Nephron (organoid): ENCODE data around the gene RHBDD2.
"Not testable (repeated sequence)": the region's sequence is repeated elsewhere in the genome, so short reads cannot be mapped to it uniquely, and the experiment has no call there.

Experiments
- H3K27ac Mint-ChIP-seq, 3 experiments: 2 replicates each; pipeline ENCODE4 v1.8.0; 2020; ENCODE audit warnings: mixed read lengths in 3 of 3, mild to moderate bottlenecking in 2 of 3, moderate library complexity in 1 of 3
- H3K27me3 Mint-ChIP-seq: 2 replicates; pipeline ENCODE4 v1.8.0; 2021; ENCODE audit warnings: low read depth, mild to moderate bottlenecking, moderate library complexity, mixed read lengths
- H3K36me3 Mint-ChIP-seq: 2 replicates; pipeline ENCODE4 v1.8.0; 2020; ENCODE audit warnings: low read depth, mixed read lengths
- H3K4me1 Mint-ChIP-seq: 2 replicates; pipeline ENCODE4 v1.8.0; 2020; ENCODE audit warnings: mixed read lengths
- H3K4me3 Mint-ChIP-seq, 3 experiments: 2 replicates each; pipeline ENCODE4 v1.8.0; 2020; ENCODE audit warnings: mild to moderate bottlenecking in 3 of 3, mixed read lengths in 3 of 3, moderate library complexity in 2 of 3
- H3K9me3 Mint-ChIP-seq: 2 replicates; pipeline ENCODE4 v1.8.0; 2020; ENCODE audit warnings: mixed read lengths
- CTCF ChIP-seq, 3 experiments: fragments of 200-600 bp; sonication (generic); IDR thresholded peaks; one replicate each; pipeline ENCODE4 v1.5.0; 2021; ENCODE audit warnings: antibody characterized with exemption in 3 of 3; ENCODE audit not compliant: unreplicated experiment in 3 of 3

Gene RHBDD2

DNA sequence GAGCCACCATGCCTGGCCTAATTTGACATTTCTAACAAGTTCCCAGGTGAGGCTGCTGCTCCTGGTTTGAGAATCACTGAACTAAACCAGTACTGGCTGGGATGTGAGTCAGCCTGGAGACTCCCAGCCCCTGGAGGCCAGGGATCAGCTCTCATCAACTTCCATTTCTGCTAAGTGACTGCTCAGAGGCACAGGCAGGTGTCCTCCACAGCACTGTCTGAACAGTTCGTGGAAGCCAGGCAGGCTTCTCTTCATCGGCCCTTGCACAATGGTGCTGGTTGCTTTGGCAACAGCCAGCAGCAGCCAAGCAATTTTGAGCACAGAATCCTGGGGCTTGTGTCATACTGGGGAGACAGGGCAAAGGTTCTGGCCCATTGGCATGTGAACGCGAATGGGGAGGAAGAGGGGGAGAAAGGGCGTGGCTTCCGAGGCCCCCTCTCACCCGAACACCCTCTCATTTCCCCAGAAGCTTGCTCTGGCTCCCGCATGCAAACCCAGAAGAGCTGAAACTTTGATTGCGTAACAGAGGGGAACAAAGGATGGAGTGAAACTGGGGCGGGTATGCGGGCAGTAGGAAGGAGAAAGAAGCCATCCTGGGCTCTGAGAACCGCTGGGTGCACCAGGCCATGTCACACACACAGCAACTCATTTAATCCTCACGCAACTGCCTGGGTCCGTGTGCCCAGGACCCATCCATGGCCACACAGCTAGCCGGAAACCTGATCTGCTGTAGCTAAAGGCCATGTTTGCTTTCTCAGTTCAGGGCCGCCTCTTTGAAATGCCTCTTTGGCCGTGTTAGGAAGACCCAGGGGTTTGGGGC, 27.2 kb downstream of the RHBDD2 start:
- Mint-ChIP-seq H3K4me1 (peaks cover 7% of the 10 kb centered on the region), H3K27ac (peak overlapping the region; percentile 33 to 65 (median 63)), H3K4me3 (no peak overlapping the region), H3K27me3 (peaks cover 12% of the 10 kb centered on the region), H3K9me3 (no peaks in the 10 kb centered on the region), H3K36me3 (no peaks in the 10 kb centered on the region)
- no peak for TF ChIP-seq CTCF (IDR thresholded peaks at IDR 0.05; ENCODE audit: unreplicated experiment in 3 of 3)

DNA sequence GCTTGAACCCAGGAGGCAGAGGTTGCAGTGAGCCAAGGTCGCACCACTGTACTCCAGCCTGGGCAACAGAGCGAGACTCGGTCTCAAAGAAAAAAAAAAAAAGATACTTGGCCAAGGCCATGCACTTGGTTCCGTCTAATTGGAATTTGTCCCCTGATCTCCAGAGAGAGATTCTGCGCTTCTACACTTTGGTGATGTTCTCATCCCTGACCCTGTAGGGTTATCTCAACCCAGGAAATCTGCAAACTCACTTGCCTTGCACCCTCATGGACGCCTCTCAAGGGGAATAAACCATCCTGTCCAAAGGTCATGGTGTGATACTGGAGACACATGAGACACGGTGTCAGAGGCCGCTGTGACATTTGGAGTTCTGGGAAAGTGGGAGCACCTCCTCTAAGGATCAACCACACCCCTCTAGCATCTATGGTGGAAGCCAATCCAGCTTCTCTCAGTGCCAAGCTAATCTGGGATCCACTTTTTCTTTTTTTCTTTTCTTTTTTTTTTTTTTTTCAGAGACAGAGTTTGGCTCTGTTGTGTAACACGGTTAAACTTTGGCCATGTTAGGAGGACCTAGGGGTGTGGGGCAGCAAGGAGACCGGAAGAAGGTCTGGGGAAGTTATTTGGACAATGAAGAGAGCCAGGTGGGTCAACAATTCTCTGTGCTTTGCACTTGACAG, 28.3 kb downstream of the RHBDD2 start:
- Mint-ChIP-seq H3K27me3 (peaks cover 12% of the 10 kb centered on the region), H3K4me1 (peaks cover 7% of the 10 kb centered on the region), H3K4me3 (no peak overlapping the region), H3K9me3 (no peaks in the 10 kb centered on the region), H3K27ac (peak overlapping the region in 2 of 3 experiments; percentile 41 to 67), H3K36me3 (no peaks in the 10 kb centered on the region)
- no peak for TF ChIP-seq CTCF (IDR thresholded peaks at IDR 0.05; ENCODE audit: unreplicated experiment in 3 of 3)

DNA sequence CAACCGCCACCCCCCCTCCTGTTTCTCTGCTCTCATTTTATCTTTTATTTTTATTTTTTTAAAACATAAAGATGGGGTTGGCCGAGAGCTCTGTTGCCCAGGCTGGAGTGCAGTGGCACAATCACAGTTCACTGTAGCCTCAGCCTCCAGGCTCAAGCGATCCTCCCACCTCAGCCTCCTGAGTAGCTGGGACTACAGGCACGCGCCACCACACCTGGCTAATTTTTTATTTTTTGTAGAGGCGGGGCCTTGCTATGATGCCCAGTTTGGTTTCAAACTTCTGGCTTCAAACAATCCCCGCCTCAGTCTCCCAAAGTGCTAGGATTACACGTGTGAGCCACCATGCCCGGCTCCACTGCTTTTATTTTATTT, 28.8 kb downstream of the RHBDD2 start:
- not testable (repeated sequence) for H3K9me3 Mint-ChIP-seq, H3K4me1 Mint-ChIP-seq, H3K4me3 Mint-ChIP-seq, H3K36me3 Mint-ChIP-seq
- peaks cover 12% of the 10 kb centered on the region for H3K27me3 Mint-ChIP-seq
- H3K27ac Mint-ChIP-seq: peak overlapping the region in 1 of 3 experiments; percentile 67

GRCh38 chr7:75909521-75910132, 30.8 kb downstream of the RHBDD2 start:
- Mint-ChIP-seq H3K27ac (peak overlapping the region in 1 of 3 experiments; percentile 41), H3K4me3 (no peak overlapping the region), H3K36me3 (no peaks in the 10 kb centered on the region), H3K4me1 (peaks cover 7% of the 10 kb centered on the region), H3K9me3 (no peaks in the 10 kb centered on the region), H3K27me3 (no peaks in the 10 kb centered on the region)
- no peak for TF ChIP-seq CTCF (IDR thresholded peaks at IDR 0.05; ENCODE audit: unreplicated experiment in 3 of 3)

DNA sequence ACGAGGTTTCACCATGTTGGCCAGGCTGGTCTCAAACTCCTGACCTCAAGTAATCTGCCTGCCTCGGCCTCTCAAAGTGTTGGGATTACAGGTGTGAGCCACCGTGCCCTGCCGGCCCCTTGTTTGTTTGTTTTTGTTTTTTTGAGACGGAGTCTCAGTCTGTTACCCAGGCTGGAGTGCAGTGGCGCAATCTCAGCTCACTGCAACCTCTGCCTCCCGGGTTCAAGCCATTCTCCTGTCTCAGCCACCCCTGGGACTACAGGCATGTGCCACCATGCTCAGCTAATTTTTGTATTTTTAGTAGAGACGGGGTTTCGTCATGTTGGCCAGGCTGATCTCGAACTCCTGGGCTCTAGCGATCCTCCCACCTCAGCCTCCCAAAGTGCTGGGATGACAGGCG, 32.4 kb downstream of the RHBDD2 start:
- not testable (repeated sequence) for H3K9me3 Mint-ChIP-seq, H3K4me1 Mint-ChIP-seq, H3K36me3 Mint-ChIP-seq, H3K4me3 Mint-ChIP-seq, H3K27ac Mint-ChIP-seq, H3K27me3 Mint-ChIP-seq

DNA sequence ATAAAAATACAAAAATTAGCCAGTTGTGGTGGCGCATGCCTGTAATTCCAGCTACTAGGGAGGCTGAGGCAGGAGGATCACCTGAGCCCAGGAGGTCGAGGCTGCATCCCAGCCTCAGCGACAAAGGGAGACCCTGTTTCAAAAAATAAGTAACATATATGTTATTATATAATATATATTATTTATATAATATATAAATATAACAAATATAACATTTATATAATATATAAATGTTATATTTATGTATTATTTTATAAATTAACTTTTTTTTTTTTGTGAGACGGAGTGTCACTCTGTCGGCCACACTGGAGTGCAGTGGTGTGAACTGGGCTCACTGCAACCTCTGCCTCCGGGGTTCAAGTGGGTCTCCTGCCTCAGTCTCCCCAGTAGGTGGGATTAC, 34.6 kb downstream of the RHBDD2 start:
- H3K36me3 Mint-ChIP-seq: no peaks in the 10 kb centered on the region
- peak overlapping the region in 2 of 3 experiments; percentile 88 to 89 for H3K4me3 Mint-ChIP-seq
- no peak for TF ChIP-seq CTCF (IDR thresholded peaks at IDR 0.05; ENCODE audit: unreplicated experiment in 3 of 3)
- H3K27me3 Mint-ChIP-seq: no peaks in the 10 kb centered on the region
- no peaks in the 10 kb centered on the region for H3K9me3 Mint-ChIP-seq
- peaks cover 12% of the 10 kb centered on the region for H3K4me1 Mint-ChIP-seq
- H3K27ac Mint-ChIP-seq: no peak overlapping the region
